LoVo (cell line): ENCODE data around the gene SPIB.

Experiments used
- DNase-seq: peaks from one replicate; pipeline ENCODE4 v3.0.0-alpha.2; 2016; ENCODE audit warnings: low spot score

The SPIB gene

DNA sequence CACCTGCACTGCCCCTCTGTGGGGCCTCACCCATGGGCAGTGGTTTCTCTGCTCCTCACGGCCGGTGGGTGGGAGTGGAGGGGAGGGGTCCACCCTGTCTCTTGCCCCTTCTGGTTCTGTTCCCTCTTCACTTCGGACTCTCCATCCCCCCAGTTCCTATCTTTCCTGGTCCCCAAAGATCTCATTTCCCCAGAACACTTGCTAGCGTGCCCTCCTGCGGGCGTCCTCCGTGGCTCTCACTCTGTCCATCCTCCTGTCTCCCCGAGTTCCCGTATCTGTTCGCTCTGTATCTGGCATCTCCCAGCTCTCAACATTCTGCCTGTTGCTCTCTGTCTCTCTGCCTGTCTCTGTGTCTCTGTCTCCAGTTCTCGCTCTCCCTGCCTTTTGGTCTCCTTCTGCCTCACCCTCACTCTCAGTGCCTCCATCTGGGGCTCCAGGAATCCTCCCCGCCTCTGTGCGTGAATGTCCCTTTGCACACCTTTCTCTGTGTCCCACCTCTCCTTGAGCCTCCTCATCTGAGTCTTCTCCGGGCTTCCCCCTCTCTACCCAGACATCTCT lies 363 bp downstream of the SPIB start:
- DNase-seq: no peak

DNA sequence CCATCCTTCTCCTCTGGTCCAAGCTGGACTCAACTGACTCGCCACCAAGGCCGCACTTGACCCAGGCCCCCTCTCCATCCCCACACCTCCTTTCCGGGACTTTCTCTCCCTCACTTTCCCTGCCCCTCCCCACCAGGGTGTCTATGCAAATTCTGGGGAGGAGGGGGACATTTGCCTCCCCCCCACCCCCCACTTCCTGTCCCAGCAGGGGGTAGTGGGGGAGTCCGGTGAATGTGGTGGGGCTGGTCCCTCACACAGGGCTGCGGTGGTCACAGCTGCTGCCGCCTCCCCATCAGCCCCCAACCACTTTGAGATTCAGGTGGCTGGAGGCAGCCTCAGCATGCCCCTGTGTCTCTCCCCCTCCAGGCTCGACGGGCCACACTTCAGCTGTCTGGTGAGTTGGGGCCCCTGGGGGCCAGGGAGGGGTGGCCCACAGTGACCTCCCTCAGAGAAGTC lies 870 bp downstream of the SPIB start:
- DNase-seq: no peak

DNA sequence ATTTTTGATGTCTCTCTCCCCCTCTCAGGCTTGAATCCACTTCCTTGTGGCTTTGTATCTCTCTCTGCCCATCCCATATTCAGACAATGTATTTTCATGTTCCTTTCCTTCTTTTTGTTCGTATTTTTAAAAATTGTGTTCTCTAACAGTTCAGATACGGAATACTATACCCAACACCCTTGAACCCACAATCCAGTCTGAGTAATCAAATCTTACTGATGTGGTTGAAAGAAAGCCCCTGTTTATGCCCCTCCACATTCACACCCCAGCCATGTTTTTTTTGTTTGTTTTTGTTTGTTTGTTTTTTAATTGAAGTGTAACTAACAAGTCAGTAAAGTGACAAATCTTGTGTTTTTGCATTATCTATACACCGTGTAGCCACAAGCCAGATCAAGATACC lies 1.4 kb downstream of the SPIB start:
- no peak for DNase-seq

GRCh38 chr19:50420808-50421207 lies 2.1 kb downstream of the SPIB start:
- DNase-seq: no peak

DNA sequence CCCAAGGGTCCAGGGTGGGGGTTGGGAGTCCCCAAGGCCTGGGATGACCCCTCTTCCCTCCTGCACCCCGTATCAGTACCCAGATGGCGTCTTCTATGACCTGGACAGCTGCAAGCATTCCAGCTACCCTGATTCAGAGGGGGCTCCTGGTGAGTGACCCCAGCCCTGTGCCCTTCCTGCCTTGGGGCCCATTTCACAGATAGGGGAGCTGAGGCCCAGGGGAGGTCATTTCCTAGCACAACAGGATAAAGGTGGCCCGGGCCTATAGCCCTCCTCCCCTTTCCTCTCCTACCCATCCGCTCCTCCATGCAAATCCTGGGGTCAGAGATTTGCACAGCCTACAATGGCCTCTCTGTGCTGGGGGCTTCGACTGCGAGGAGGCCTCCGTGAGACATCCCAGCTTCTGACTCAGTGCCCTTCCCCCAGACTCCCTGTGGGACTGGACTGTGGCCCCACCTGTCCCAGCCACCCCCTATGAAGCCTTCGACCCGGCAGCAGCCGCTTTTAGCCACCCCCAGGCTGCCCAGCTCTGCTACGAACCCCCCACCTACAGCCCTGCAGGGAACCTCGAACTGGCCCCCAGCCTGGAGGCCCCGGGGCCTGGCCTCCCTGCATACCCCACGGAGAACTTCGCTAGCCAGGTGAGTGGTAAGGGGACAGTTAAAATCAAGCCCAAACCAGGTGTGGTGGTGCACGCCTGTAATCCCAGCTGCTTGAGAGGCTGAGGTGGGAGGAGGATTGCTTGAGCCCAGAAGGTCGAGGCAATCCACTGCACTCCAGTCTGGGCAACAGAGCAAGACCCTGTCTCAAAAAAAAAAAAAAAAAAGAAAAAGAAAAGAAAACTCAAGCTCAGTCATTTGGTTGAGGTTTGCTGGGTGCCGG lies 3.9 kb downstream of the SPIB start:
- no peak for DNase-seq

DNA sequence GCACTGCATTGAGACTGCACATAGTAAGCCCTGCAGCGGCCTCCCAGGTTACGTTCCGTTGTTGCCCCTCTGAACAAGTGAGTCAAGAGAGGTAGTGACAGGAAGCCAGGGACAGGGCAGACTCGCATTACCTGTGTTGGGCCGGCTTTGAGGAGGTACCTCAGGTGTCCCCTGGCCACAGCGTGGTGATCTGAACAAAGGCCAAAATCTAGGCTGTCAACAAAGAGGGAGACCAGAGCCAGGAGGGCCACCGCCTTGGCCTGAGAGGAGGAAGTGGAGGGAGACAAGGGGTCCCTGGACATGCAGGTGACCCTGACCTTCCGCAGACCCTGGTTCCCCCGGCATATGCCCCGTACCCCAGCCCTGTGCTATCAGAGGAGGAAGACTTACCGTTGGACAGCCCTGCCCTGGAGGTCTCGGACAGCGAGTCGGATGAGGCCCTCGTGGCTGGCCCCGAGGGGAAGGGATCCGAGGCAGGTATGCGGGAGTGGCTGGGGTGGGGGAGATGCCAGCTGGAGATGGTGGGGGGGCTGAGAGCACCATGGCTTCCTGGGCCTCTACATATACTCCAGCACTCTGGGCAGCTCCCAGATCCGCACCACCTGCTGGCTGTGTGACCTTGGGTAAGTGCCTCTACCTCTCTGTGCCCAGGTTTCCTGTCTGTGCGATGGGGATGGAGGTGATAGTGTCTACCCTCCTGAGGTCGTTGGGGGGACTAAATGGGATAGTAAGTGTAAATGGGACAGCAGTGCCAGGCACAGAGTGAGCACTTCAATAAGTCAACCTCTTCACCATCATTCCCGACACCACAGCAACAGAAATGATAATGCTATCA lies 4.8 kb downstream of the SPIB start:
- DNase-seq: no peak

DNA sequence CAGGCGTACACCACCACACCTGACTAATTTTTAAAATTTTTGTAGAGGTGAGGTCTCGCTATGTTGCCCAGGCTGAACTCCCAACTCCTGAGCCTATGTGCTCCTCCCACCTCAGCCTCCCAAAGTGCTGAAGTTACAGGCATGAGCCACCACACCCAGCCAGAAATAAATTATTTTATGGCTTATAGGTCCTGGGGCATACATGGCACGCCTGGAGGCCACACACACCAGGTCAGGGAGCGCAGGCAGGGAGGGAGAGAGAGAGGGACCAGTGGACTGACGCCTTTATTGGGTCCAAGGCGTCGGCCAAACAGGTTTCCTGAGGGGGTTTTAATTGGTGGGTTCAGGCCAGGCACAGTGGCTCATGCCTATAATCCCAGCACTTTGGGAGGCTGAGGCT lies 6.8 kb downstream of the SPIB start:
- no peak for DNase-seq

- DNase-seq: no peak
Measured at GRCh38 chr19:50427318-50427925, 8.7 kb downstream of the SPIB start.

GRCh38 chr19:50427997-50428425 lies 9.3 kb downstream of the SPIB start:
- no peak for DNase-seq

GRCh38 chr19:50428772-50429463 lies 10.2 kb downstream of the SPIB start:
- DNase-seq: no peak

GRCh38 chr19:50430888-50431342 lies 12.2 kb downstream of the SPIB start:
- no peak for DNase-seq

- DNase-seq: peak; percentile 82
Measured at GRCh38 chr19:50431343-50432220, 12.8 kb downstream of the SPIB start.

DNA sequence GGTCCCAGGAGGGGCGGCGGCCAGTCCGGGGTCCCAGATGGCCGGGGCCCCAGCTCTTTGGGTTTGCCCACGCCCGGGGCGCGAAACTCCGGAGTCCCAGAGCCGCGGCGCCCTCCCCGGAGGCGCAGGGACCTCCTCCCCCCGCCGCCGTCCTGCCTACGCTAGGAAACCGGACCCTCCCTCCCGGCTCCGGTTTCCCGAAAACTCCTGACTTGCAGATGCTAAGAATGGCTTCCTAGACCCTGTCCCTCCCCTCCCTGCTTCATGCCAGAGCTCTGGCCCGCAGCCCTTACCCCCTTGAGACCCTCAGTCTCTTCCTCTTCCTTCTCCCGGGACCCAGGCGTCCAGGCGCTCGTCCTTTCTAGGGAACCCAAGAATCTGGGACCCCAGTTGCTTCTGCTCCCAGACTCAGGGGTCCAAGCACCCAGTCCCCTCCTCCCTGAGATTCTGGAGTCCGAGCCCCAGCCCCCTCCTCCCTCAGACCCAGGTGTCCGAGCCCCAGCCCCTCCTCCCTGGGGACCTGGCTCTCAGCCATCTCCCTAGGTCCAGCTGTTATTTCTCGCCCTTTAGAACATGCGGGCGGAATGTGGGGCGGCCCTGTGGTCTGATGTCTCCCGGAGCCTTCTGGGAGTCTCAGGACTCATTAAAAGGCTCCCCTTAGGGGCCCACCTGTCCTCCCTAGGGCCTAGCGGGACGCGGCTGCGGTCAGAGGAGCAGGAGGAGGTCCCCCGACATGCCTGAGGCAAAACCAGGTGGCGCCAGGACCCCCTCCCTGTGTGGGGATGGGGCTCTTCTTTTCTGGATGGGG lies 13.7 kb downstream of the SPIB start, which contains the start of gene MYBPC2:
Gene MYBPC2 (plus strand): TSS at position 672 of the 808 bp plus-strand sequence. CDS start 62 bp downstream, at position 734.
- DNase-seq: no peak

- DNase-seq: no peak
Measured at GRCh38 chr19:50433201-50434180, 14.8 kb downstream of the SPIB start.

GRCh38 chr19:50434525-50434924 lies 15.8 kb downstream of the SPIB start:
- DNase-seq: no peak

GRCh38 chr19:50435221-50435620 lies 16.5 kb downstream of the SPIB start:
- no peak for DNase-seq

GRCh38 chr19:50435627-50436026 lies 16.9 kb downstream of the SPIB start:
- DNase-seq: no peak

DNA sequence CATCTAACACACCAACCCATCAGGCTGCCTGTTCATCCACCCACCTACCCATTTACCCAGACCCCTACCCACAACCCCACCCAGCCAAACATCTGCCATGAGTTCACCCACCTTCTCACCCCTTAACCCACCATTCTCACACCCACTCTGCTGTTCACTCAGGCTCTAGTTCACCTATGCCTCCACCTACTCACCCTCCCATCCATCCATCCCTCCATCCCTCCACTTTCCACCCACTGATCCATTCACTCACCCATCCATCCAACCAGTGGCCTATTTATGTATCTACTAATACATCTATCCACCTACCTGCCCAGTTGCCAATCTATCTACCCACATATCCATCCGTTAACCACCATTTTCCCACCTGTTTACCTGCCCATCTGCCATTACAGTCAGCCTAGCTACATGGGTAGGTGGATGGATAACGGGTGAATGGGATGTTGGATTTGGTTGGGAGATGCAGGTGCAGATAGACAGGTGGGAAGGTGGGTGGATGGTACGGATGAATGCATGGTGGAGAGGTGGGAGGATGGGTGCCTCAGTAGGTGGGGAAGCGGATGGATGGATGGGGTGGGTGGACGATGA lies 19.2 kb downstream of the SPIB start:
- no peak for DNase-seq
